Mesothelial cell of epicardium (in vitro differentiated cells): ENCODE data around the gene ARMC9. TPM values are rescaled to one million over a fixed set of nuclear protein-coding genes. Genes with fewer than 3 reads are reported as not detected.
"Not testable (repeated sequence)": the region's sequence is repeated elsewhere in the genome, so short reads cannot be mapped to it uniquely, and the experiment has no call there.

Experiments
- DNase-seq, 2 experiments: peaks; one replicate each; pipeline ENCODE4 v3.0.0; 2021; ENCODE audit warnings: low spot score in 2 of 2; ENCODE audit not compliant: unreplicated experiment in 2 of 2
- H3K27ac Mint-ChIP-seq: 2 replicates; pipeline ENCODE4 v1.8.0; 2021; ENCODE audit warnings: mixed read lengths
- H3K27me3 Mint-ChIP-seq: 2 replicates; pipeline ENCODE4 v1.8.0; 2021; ENCODE audit warnings: low read depth, mixed read lengths
- H3K36me3 Mint-ChIP-seq: 2 replicates; pipeline ENCODE4 v1.8.0; 2021; ENCODE audit warnings: mixed read lengths
- H3K4me1 Mint-ChIP-seq: 2 replicates; pipeline ENCODE4 v1.8.0; 2021; ENCODE audit warnings: mixed read lengths
- H3K4me3 Mint-ChIP-seq: 2 replicates; pipeline ENCODE4 v1.8.0; 2021; ENCODE audit warnings: mild to moderate bottlenecking, moderate library complexity, mixed read lengths
- H3K9me3 Mint-ChIP-seq: 2 replicates; pipeline ENCODE4 v1.8.0; 2021; ENCODE audit warnings: mixed read lengths
- total RNA-seq: library from RNA; stranded (reverse); gene quantifications from 3 replicates; pipeline ENCODE4 v1.2.1, GENCODE V29; 2021
- TF ChIP-seq, protein P1 (sequence below): fragments of 200-600 bp; sonication (generic); IDR thresholded peaks from one replicate; pipeline ENCODE4 v1.5.0; 2021; ENCODE audit warnings: antibody characterized with exemption; ENCODE audit not compliant: unreplicated experiment

The ARMC9 gene
- total RNA-seq, 1 donor from 2014 or later = 52.3 TPM

- no peaks in the 10 kb centered on the region for H3K36me3 Mint-ChIP-seq
- peaks cover 27% of the 10 kb centered on the region for H3K4me1 Mint-ChIP-seq
- H3K27ac Mint-ChIP-seq = no peak overlapping the region
- TF ChIP-seq, protein P1, sequence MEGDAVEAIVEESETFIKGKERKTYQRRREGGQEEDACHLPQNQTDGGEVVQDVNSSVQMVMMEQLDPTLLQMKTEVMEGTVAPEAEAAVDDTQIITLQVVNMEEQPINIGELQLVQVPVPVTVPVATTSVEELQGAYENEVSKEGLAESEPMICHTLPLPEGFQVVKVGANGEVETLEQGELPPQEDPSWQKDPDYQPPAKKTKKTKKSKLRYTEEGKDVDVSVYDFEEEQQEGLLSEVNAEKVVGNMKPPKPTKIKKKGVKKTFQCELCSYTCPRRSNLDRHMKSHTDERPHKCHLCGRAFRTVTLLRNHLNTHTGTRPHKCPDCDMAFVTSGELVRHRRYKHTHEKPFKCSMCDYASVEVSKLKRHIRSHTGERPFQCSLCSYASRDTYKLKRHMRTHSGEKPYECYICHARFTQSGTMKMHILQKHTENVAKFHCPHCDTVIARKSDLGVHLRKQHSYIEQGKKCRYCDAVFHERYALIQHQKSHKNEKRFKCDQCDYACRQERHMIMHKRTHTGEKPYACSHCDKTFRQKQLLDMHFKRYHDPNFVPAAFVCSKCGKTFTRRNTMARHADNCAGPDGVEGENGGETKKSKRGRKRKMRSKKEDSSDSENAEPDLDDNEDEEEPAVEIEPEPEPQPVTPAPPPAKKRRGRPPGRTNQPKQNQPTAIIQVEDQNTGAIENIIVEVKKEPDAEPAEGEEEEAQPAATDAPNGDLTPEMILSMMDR = no peak
- no peak overlapping the region for H3K4me3 Mint-ChIP-seq
- peaks cover 3% of the 10 kb centered on the region for H3K9me3 Mint-ChIP-seq
- DNase-seq = no peak
- peaks cover 9% of the 10 kb centered on the region for H3K27me3 Mint-ChIP-seq
Observed at GRCh38 chr2:231193216-231193615, 5.2 kb upstream of the ARMC9 start.

DNA sequence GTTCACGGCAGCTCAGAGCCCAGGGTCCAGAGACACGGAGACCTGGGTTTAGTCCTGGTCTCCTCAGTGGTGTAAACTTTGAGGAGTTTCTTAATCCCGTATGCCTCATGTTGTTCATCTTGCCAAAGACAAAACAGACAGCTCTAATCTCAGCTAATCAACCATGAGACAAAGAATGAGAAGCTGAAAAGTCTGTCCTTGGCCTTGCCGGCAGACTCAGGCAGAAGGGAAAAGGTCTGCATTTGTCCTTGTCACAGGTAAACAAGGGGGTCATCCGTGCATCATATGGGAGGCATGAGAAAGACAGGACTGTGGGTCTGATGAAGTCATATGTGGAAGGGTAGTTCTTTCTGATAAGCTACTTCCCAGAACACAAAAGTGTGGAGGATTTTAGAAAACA, 1.8 kb upstream of the ARMC9 start:
- Mint-ChIP-seq H3K4me3 (peak overlapping the region; percentile 8), H3K9me3 (peaks cover 3% of the 10 kb centered on the region), H3K27me3 (no peaks in the 10 kb centered on the region), H3K4me1 (peaks cover 39% of the 10 kb centered on the region), H3K36me3 (peaks cover 3% of the 10 kb centered on the region), H3K27ac (no peak overlapping the region)
- DNase-seq = no peak
- TF ChIP-seq, protein P1 = no peak

- H3K4me1 Mint-ChIP-seq = peaks cover 36% of the 10 kb centered on the region
- not testable (repeated sequence) for H3K36me3 Mint-ChIP-seq, H3K9me3 Mint-ChIP-seq, DNase-seq, H3K27me3 Mint-ChIP-seq, H3K27ac Mint-ChIP-seq
- peak overlapping the region; percentile 94 for H3K4me3 Mint-ChIP-seq
Observed at GRCh38 chr2:231197196-231197595, 1.2 kb upstream of the ARMC9 start.

DNA sequence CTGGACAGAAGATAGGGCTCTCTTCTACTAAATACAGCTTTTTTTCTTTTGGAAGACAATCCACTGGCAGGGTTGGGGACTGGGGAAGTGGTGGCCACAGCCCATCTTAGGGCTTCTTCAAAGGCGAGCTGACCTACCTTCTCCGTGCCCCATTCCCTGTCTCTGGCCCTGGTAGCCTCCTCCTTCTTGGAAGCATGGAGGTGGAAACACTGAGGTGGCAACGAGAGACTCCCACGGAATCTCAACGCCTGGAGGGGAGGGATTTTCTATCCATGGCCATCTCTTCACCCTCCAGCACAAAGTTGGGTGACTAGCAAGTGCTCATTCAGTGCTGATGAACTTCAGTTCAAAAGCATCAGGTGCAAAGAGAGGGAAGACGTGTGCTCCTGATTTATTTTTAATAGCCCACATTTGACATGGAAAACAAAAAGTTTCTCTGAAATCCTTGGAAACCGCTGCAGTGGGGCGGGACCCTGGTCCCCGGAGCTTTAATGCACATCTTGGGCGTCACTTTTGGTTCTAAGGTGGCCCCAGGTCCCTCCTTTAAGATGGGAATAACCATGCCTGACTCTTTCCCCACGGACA, 633 bp upstream of the ARMC9 start:
- DNase-seq = no peak
- TF ChIP-seq, protein P1 = no peak
- Mint-ChIP-seq H3K4me3 (peak overlapping the region; percentile 94), H3K9me3 (peaks cover 3% of the 10 kb centered on the region), H3K27me3 (no peaks in the 10 kb centered on the region), H3K27ac (peak overlapping the region; percentile 95), H3K36me3 (peaks cover 8% of the 10 kb centered on the region), H3K4me1 (peaks cover 31% of the 10 kb centered on the region)

GRCh38 chr2:231199219-231199618, 788 bp downstream of the ARMC9 start:
- TF ChIP-seq, protein P1 = no peak
- peak overlapping the region; percentile 96 for H3K27ac Mint-ChIP-seq
- peaks cover 18% of the 10 kb centered on the region for H3K36me3 Mint-ChIP-seq
- H3K27me3 Mint-ChIP-seq = no peaks in the 10 kb centered on the region
- H3K9me3 Mint-ChIP-seq = peaks cover 3% of the 10 kb centered on the region
- DNase-seq = no peak
- H3K4me1 Mint-ChIP-seq = peaks cover 31% of the 10 kb centered on the region
- peak overlapping the region; percentile 94 for H3K4me3 Mint-ChIP-seq

- no peak for DNase-seq
- H3K4me1 Mint-ChIP-seq = peaks cover 31% of the 10 kb centered on the region
- H3K27ac Mint-ChIP-seq = no peak overlapping the region
- H3K4me3 Mint-ChIP-seq = no peak overlapping the region
- H3K36me3 Mint-ChIP-seq = peaks cover 28% of the 10 kb centered on the region
- H3K9me3 Mint-ChIP-seq = peaks cover 3% of the 10 kb centered on the region
- H3K27me3 Mint-ChIP-seq = no peaks in the 10 kb centered on the region
- TF ChIP-seq, protein P1 = no peak
Observed at GRCh38 chr2:231200805-231201474, 2.5 kb downstream of the ARMC9 start.
